T47D (cell line): ENCODE measurements around the gene GNAI2.

ENCODE experiments used
- DNase-seq, 2 experiments: peaks; one replicate each; pipeline versions ENCODE4 v3.0.0 to v3.0.0-alpha.2; 2011 to 2012; ENCODE audit warnings: low read depth in 1 of 2, low spot score in 1 of 2
- JUND ChIP-seq: IDR thresholded peaks from 2 replicates; pipeline ENCODE4 v1.6.1; 2012; ENCODE audit warnings: low read depth
- in situ Hi-C: cut with HindIII; loops from 2 replicates; pipeline ENCODE4 v1.10.0; 2016; ENCODE audit warnings: low sequenced_read_pairs, low pct_unique_long_range_greater_than_20kb

GNAI2 gene

DNA sequence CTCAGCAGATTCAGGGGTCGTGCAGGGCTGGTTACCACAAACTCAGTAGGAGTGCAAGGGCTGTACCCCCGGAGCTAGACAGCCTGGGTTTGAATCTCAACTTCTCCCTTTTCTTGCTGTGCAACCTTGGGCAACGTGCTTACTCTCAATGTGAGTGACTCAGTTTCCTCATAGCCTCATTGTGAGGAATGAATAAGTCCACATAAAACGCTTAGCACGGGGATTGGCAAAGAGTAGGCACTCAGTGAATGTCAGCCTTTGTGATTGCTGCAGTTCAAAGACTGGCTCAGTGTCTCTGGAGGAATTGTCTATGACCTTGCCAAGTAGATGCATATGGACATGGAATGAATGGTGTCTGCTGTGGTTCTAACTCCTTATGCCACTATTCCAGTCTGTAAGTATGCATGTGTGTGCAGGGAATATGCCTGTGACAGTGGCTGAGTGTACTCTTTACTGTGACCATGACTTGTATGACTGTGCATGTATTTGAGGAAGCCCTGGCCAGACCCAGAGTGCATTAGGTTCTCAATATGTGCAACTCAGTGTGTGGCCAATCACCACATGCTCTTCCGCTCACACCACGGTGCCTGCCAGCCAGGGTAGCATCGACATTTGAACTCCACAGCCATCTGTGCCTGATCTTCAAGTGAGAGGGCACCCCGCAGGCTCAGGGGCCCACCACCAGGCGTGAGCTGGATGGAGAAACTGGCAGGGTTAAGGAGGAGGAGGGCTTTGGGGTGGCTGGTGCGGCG, 64.1 kb downstream of the GNAI2 start:
- no peak for TF ChIP-seq JUND
- in situ Hi-C loops: no loop called here
- peak in 1 of 2 experiments; percentile 11 for DNase-seq

DNA sequence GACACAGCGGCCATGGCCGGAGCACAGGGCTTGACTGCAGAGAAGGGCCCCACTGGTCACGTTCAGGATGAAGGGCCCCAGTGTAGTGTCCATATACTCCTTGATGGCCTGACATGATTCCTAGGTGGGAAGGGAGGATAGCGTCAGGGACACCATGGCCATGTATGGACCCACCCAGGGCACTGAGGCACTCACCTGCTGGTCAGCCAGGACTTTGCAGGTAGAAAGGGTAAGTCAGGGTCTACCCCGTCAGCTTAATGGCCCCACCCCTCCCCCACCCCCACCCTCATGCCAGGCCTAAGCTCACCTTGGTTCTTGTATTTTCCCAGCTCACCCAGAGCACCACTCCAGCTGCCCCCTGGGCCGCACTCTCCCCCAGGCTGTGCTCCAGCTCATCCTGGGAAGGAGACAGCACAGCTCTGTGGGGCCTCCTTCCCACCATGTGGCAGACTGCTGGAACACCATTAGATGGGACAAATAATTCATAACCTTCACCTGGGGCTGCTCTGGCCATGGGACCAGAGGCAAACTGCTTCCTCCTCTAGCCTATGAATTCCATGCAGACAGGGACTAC, 64.8 kb downstream of the GNAI2 start:
- DNase-seq: no peak
- in situ Hi-C loops: no loop called here
- TF ChIP-seq JUND: no peak

DNA sequence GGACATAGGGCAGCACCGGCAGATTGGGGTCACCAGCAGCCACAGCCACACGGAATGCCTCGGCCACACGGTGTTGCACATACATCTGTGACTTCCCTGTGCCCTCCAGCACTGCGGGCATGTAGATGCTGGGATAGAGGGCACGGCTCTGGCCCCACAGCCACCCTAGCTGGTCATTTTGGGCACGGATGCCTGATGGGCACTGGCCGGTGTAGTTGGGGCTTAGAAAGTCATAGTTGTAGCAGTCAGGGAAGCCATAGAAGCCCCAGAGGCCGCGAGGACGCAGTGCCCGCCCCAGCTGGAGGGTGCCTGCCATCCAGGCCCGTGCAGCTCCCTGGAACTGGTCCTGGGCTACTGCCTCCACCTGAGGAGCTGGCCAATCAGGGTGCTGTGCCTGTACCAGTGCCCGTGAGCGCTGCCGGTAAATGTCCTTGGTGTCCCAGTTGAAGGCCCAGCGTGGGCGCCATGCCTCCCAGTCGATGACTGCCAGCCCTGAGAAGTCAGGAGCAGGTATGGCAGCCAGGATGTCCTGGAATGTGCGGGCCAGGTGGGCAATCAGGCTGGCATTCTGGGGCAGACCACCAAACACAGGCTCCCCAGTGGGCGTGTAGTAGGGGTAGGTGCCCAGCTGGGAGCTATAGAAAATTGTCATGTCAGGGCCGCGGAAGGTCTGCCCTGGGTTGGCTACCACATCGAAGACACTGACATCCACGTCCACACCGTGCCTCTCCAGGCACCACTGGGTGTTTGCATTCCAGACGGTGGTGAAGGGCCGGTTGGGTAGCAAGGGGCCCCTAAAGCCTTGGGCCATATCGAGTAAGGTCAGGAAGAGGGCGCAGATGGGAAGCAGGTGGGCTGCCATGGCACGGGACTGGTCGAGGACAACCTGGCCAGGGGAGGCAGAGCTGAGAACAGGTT, 66.3 kb downstream of the GNAI2 start:
- DNase-seq: no peak
- no peak for TF ChIP-seq JUND
- in situ Hi-C loops: no loop called here

DNA sequence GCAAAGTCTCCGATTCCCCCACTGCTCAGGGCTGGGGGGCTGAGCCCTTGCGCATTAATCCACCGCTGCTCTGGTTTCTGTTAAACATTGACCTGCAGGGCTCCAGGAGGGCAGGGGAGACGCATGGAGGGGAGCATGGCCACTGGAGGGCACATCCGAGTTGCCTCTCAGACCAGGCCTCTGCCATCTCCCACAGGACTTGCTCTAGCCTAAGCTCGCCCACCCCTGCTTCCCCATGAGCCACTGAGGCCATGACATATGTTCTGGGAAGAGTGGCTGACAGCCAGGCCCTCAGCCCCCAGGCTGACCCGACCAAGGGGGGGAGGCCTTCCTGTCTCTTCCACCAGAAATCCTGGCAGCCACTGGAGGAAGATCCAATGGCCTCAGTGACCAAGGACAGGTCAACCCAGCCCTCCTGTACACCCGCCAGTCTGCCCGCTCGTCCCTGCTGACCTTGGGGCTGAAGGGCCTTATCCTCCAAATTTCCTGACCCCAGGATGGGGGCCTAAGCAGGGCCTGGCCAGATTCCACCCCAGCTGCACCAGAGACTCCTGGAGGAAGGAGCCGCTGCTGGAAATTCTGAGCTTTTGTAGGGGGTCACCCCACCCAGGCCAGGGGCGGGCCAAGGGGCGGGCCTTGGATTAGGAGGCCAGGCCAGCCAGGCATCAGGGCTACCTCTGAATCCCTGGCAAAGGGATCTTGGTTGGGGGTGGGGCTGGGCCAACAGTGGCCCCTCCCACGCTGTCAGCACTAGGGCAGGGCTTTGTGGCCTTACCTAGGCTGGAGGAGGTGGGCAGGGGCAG, 67.2 kb downstream of the GNAI2 start, which contains the start of gene HYAL1:
HYAL1 (minus strand) TSS at position 562 of the 803 bp plus-strand sequence. CDS start 618 bp downstream, outside the sequence.
- no peak for TF ChIP-seq JUND
- in situ Hi-C loops: no loop called here
- DNase-seq: peak in 1 of 2 experiments; percentile 61

DNA sequence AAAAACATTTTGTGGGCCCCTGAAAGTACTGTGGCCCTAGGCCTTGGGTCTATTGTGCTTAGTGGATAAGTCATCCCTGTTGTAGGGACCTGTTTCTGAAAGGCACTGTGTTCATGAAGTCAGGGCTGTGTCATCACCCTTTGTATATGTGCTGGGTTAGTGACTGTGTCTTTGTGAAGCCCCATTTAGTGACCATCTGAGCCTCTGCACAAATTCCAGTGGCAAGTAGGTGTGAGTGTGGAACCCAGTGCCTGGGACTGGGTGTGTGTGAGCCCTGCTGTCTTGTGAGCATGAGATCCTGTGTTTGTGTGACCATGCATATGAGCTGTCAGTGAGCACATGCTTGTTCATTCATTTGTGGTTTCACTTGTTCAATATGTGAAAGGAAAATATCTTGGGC, 68.6 kb downstream of the GNAI2 start:
- no peak for DNase-seq
- no peak for TF ChIP-seq JUND
- in situ Hi-C loops: no loop called here
